ENCODE measurements around the gene DVL3.

The DVL3 gene

DNA sequence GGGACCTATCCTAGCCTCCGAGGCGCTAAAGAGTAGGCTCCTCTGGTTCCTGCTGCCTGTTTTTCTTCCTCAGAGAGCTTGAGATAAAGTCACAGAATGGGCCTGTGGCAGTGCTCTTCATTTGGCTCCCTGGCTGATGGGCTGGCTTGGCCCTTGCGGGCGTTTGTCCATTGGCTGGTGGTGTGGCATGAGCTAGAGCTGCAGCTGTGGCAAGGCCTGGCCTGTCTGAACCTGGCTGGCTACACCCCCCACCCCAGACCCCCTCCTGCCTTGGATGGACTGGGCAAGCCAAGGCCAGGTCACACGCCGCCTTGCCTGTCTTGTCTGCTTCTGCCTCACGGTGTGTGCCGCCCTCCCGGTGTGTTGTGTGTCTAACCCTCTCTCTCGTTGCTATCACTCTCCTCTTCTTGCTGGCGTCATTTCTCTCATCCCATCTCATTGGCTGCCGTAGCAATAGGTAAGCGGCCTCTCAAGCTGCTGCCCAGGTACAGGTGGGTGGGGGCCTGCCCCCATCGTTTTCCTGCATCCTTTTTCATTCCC is 22.7 kb downstream of the DVL3 start:
- DNase-seq = no peak

GRCh38 chr3:184178521-184179138 is 23.5 kb downstream of the DVL3 start:
- no peak for DNase-seq

GRCh38 chr3:184180165-184180564 is 25.0 kb downstream of the DVL3 start:
- no peak for DNase-seq

- DNase-seq = no peak
These were observed 26.4 kb downstream of the DVL3 start for GRCh38 chr3:184181596-184181995.

DNA sequence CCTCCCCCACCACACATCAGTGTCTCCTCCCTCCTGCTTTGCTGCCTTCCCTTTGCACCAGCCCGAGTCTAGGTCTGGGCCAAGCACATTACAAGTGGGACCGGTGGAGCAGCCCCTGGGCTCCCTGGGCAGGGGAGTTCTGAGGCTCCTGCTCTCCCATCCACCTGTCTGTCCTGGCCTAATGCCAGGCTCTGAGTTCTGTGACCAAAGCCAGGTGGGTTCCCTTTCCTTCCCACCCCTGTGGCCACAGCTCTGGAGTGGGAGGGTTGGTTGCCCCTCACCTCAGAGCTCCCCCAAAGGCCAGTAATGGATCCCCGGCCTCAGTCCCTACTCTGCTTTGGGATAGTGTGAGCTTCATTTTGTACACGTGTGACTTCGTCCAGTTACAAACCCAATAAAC is 28.5 kb downstream of the DVL3 start:
- DNase-seq = no peak

DNA sequence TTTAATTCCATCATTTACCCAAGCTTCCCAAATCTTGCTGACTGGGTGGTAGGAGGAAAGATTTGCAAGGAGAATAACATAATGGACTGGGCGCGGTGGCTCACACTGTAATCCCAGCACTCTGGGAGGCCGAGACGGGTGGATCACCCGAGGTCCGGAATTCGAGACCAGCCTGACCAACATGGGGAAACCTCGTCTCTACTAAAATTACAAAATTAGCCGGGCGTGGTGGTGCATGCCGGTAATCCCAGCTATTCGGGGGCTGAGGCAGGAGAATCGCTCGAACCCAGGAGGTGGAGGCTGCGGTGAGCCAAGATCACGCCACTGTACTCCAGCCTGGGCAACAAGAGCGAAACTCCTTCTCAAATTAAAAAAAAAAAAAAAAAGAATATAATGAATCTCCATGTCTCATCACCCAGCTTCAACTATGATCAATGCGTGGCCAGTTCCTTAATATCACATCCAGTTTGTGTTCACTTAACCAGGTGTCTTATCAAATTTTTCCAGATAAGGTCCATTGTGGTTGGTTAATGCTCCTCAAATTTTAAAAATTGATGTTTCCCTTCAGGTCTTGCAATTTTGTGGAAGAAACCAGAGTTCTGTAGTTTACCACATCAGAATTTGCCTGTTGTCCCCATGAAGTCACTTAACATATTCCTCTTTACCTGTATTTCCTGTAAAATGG is 29.5 kb downstream of the DVL3 start:
- DNase-seq = no peak

DNA sequence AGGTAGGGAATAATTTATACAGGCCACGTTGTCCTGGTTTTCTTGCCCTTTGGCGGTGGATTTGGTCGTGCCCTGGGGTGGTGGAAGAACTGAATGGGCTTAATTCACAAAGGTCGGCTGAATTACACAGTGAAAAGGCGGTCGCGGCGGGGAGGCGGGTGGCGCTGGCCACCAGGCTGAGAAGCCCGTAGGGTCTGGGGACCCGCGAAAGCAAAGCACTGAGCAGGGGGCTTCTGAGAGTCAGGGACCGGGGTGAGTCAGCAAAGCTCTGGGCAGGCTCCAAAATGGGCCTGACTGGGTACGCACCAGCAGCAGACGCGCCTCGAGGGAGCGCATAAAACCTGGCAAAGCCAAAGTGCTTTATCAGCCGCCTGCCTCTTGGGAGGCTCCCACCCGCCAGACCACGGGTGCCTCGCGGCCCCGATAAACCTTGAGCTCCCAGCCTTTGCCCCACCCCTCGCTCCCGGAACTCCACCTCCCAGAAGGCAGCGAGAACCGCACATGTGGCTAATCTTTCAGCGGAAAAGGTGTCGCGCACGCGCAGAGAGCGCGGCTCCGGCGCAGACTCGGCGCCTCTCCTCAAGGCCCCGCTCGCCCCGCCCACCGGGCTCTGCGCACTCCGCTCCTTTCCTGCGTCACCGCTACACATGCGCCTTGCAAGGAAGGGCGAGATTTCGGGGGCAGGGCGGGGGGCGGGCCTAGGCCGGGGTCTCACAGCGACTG is 30.4 kb downstream of the DVL3 start:
- peak; percentile 97 to 99 (median 98) for DNase-seq

GRCh38 chr3:184186184-184186901 is 31.2 kb downstream of the DVL3 start, which contains the start of gene ABCF3:
Gene ABCF3 (plus strand): TSS chr3:184186199. CDS start chr3:184186208, 9 bp downstream.
- no peak for DNase-seq

GRCh38 chr3:184186902-184187207 is 31.7 kb downstream of the DVL3 start:
- DNase-seq = no peak

DNA sequence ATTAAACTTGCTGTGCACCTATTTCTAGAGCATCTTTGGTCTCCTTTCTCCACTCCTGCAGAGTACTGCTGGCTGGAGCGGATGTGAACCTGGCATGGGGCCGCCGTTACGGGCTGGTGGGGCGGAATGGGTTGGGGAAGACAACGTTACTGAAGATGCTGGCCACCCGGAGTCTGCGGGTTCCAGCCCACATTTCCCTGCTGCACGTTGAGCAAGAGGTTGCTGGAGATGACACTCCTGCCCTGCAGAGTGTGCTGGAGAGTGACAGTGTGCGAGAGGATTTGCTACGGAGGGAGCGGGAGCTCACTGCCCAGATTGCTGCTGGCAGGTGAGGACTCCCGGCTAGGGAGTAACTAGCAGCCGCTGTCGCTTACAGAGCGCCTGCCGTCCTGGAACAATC is 32.9 kb downstream of the DVL3 start:
- no peak for DNase-seq

- DNase-seq = no peak
These were observed 34.2 kb downstream of the DVL3 start for GRCh38 chr3:184189421-184189820.

DNA sequence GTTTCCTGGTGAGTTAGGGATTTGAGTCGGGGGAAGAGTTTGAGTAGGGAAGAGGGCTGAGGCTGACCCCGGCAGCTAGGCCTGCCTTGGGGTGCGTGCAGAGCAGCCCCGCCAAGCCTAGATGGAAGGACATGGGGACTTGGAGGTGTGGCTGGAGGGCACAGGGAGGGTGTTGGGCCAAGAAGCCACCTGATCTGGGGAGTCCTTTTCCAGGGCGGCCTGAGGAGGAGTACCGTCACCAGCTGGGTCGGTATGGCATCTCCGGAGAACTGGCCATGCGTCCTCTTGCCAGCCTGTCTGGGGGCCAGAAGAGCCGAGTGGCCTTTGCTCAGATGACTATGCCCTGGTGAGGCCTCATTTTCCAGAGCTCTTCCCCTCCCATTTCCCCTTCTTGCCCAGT is 37.7 kb downstream of the DVL3 start:
- no peak for DNase-seq

DNA sequence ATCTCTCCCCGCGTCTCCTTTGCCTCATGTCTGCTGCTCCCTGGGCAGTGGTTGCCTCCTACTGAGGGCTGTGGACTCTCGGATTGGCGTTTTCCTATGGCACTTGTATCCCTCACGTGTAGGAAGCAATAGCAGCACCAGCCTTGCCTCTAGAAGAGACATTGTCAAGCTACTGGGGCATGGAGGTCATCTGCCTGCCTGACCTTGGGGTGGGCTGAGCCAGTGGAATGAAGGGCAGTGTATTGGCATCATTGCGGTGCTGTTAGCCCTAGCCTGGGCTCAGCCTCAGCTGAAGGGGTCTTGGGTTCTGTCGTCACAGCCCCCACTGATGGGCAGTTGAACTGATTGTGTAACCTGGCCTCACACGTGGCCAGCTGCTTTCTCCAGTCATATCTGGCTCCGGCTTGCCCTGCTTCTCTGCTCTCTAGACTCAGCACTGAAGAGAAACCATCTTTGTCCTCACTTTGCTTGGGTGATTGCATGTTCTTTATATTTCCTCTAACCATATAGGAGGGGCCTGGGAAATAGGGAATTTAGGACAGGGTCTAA is 38.9 kb downstream of the DVL3 start:
- DNase-seq = no peak

DNA sequence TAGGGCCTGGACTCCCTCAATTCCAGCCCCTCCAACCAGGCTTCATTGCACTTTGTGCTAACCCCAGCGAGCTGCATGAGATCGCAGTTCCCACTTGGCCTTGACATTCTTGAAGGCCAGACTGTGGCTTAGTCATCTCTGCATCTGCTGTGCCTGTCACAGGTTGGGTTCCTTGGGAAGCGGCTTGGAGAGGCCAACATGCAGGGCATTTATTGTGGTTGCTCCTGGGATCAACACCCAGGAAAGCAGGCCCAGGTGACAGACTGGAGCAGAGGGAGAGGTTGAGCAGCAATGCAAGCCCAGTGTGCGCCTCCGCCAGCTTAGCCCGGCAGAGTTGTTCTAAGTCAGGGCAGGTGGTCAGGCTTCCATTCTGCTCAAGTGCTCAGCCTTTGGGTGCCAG is 41.4 kb downstream of the DVL3 start:
- no peak for DNase-seq

- DNase-seq = no peak
These were observed 43.3 kb downstream of the DVL3 start for GRCh38 chr3:184198509-184198908.

- DNase-seq = no peak
These were observed 45.6 kb downstream of the DVL3 start for GRCh38 chr3:184200825-184201224.

- no peak for DNase-seq
These were observed 48.3 kb downstream of the DVL3 start for GRCh38 chr3:184203526-184203925.

GRCh38 chr3:184209146-184209923 is 54.2 kb downstream of the DVL3 start:
- DNase-seq = no peak

GRCh38 chr3:184211297-184211696 is 56.1 kb downstream of the DVL3 start:
- no peak for DNase-seq

DNA sequence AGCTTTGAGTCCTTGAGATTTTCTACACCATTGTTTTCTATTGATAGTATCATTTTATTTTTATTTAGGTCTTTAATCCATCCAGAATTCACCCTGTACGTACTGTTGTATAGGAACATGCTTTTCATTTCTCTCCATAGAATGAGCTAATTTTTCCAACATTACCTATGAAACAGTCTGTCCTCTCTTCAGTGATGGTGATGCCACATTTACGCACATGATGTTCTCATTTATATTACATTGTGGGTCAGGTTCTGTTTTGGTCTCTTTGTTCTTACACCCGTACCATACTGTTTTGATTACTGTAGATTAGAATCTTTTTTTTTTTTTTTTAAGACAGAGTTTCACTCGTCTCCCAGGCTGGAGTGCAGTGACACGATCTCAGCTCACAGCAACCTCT is 56.5 kb downstream of the DVL3 start:
- no peak for DNase-seq

DNA sequence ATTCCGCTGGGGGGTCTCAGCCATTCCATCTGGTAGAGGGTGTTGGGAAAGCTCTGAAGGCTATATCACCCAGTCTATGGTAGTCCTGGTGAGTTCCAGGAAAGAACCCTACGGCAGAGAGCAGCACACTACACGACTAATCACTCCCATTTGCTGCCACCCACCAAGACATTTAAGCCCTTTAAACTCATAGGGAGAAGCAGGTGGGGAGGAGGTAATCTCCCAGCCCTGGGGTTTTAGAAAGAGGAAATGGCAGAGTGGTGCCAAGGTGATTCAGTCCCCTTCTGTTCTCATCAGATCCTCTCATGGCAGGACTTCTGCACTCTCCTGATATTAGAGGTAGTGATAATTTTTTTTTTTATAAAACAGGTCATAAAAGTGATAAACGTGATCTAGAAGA is 63.6 kb downstream of the DVL3 start:
- no peak for DNase-seq

DNA sequence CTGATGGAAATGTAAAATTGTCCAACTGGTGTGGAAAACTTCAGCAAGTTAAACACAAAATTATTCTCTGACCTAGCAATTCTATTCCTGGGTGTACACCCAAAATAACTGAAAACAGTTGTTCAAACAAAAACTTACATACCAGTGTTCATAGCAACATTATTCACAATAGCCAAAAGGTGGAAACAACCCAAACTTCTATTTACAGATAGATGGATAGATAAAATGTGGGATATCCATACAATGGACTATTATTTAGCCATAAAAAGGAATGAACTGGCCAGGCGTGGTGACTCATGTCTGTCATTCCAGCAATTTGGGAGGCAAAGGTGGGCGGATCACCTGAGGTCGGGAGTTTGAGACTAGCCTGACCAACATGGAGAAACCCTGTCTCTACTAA is 67.3 kb downstream of the DVL3 start:
- no peak for DNase-seq
